HG03342 (cell line): Measurements from ENCODE around the gene LIG1.
"Not testable (repeated sequence)": the region's sequence is repeated elsewhere in the genome, so short reads cannot be mapped to it uniquely, and the experiment has no call there.

Experiments used
- ATAC-seq: cut with Tn5 transposase; IDR thresholded peaks from one replicate; pipeline ENCODE4 v1.9.1; 2021; ENCODE audit warnings: mild to moderate bottlenecking, moderate library complexity; ENCODE audit not compliant: unreplicated experiment

Gene LIG1

GRCh38 chr19:48085904-48086864 lies 84.0 kb downstream of the LIG1 start:
- no peak for ATAC-seq

GRCh38 chr19:48085076-48085475 lies 85.1 kb downstream of the LIG1 start:
- ATAC-seq: no peak

GRCh38 chr19:48081106-48081505 lies 89.0 kb downstream of the LIG1 start:
- no peak for ATAC-seq

GRCh38 chr19:48070177-48070769 lies 99.9 kb downstream of the LIG1 start:
- ATAC-seq: not testable (repeated sequence)

- no peak for ATAC-seq
Measured at GRCh38 chr19:48069435-48069834, 100.7 kb downstream of the LIG1 start.
